Astrocyte of the spinal cord (primary cell): Measurements from ENCODE around the gene MED25.

Experiments used
- DNase-seq: peaks from one replicate; pipeline ENCODE4 v3.0.0; 2011; ENCODE audit warnings: low read depth, low spot score
- H3K4me3 ChIP-seq: 2 replicates; pipeline ENCODE4 v1.5.1; 2011; ENCODE audit warnings: low read depth, mild to moderate bottlenecking, low read length, moderate library complexity
- in situ Hi-C: cut with HindIII; loops from 2 replicates; pipeline ENCODE4 v1.10.0; 2017; ENCODE audit warnings: low sequenced_read_pairs
- TF ChIP-seq, protein P1 (sequence below): IDR thresholded peaks from 2 replicates; pipeline ENCODE4 v1.5.1; 2012; ENCODE audit warnings: low read depth, mild to moderate bottlenecking, low read length, inconsistent platforms

MED25 gene

DNA sequence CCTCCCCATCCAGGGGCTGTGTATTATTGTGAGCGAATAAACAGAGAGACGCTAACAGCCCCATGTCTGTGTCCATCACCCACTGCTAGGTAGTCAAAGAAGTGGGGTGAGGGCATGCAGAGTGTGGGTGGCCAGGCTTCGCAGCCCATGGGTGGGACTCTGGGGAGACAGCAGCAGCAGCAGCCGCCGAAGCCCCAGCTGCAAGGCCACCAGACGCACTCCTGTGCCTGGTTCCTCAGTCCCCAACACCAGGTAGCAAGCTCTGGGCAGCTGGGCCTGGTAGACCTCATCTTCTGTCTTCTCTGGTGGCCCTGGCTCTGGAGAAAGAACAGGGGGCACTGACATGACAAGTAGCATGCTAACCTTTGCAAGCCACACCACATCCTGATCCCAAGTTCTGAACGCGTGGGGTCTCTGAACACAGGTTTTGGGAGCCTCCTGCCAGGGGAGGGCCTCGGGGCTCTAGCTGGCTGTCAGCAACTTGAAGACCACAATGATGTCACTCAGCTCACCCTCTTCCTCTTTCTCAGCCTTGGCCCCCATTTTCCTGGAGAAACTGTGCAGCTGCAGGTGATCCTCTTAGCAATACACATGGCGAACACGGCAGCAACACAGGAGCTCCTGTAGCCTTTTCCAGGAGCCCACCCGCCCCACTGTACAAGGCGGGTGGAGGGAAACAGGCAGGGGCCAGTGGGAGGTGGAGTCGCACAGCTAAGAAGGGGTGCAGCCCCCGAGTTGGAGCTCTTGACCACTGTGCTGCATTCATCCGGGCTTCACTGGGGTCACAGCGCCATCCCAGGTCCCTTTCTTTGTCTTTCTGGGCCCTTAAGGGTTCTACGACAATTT, 10.8 kb upstream of the MED25 start:
- no peak overlapping the region for H3K4me3 ChIP-seq
- DNase-seq = no peak
- in situ Hi-C loops = no loop called here
- TF ChIP-seq, protein P1, sequence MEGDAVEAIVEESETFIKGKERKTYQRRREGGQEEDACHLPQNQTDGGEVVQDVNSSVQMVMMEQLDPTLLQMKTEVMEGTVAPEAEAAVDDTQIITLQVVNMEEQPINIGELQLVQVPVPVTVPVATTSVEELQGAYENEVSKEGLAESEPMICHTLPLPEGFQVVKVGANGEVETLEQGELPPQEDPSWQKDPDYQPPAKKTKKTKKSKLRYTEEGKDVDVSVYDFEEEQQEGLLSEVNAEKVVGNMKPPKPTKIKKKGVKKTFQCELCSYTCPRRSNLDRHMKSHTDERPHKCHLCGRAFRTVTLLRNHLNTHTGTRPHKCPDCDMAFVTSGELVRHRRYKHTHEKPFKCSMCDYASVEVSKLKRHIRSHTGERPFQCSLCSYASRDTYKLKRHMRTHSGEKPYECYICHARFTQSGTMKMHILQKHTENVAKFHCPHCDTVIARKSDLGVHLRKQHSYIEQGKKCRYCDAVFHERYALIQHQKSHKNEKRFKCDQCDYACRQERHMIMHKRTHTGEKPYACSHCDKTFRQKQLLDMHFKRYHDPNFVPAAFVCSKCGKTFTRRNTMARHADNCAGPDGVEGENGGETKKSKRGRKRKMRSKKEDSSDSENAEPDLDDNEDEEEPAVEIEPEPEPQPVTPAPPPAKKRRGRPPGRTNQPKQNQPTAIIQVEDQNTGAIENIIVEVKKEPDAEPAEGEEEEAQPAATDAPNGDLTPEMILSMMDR = no peak

DNA sequence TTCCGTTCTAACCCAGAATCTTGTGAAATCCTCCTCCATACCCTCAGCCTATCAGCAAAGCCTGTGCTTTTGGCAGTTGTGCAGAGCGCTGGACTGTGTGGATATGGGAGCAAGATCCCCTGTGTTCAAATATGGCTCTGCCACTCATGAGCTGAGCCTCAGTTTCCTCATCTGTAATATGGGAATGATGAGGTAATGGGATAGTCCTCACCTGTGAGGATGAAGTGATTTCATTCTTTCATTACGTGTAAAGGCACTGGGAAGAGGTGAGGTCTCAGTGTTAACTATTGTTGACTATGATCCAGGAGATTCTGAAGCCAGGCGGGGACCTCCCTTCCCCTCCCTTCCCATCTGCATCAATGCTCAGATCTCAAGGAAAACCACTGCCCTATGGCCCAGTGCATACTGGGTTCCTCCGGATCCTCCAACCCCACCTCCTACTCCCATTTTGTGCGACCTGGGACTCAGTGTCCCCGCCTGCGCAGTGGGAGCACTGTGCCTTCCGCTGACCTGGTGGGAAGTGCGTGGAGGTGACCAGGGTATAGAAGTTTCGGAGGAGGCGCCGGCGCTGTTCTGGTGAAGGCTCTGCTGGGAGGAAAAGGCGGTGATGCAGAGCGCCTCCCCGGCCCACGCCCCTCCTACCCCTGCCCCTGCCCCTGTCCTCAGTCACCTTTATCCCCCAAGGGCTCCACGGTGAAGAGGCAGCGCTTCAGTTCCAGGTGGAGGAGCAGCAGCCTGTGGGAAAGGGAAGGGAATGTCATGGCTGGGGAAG, 10.0 kb upstream of the MED25 start:
- in situ Hi-C loops = no loop called here
- TF ChIP-seq, protein P1 = no peak
- DNase-seq = no peak
- H3K4me3 ChIP-seq = no peak overlapping the region

DNA sequence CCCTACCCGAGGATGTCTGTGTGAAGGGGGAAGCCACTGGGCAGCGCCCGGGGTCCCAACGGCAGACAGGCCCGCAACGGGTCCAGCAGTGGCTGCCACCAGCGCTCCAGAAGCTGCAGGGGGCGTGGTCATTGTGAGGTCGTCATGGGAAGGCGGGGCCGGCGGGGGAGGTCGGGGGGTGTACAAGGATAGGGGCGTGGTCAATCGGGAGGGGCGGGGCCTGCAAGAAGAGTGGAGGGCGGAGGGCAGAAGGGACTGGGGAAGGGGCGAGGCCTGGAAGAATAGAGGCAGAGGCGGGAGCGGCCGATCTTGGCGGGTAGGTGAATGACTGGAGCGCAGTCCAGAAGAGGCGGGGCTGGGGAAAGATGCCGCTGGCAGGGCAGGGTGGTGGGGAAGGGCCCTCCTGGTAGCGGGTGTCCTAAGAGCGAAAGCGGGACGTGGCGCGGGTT, 9.4 kb upstream of the MED25 start:
- in situ Hi-C loops = no loop called here
- DNase-seq = peak; percentile 82
- peak overlapping the region; percentile 62 for H3K4me3 ChIP-seq
- TF ChIP-seq, protein P1 = no peak

DNA sequence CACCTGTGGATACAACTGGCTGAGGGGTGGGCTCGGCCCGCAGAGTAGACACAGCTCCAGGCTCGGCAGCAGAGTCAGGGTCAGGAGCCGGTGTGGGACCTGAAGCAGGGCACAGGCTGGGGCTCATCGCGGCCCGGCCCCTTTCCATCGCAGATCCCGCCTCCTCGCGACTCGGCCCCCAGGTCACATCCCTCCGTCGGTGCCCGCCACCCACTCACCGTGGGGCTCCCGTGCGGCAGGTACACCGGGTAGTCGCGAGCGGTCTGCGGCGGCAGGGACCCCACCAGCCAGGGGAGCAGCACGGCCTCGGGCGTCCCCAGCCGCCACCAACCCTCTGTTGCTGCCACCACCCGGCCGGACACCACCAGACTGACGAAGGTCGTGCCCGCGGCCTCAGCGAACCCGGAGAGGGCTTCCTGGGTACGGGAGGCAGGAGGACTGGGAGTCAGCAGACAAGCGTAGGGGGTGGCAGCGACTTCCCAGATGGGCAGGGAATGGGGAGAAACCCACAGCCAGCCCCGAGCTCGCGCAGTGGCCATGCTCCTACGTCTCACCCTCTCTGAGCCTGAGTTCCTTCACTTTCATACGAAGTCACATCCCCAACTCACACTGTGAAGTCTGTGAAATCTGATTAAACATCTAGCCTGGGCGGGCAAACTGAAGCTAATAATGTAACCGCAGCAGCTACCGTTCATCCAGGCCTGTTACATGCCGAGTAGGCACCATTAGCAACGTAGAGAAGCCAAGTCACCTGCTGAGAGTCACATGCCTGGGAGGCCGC, 8.7 kb upstream of the MED25 start:
- peak; percentile 57 for DNase-seq

DNA sequence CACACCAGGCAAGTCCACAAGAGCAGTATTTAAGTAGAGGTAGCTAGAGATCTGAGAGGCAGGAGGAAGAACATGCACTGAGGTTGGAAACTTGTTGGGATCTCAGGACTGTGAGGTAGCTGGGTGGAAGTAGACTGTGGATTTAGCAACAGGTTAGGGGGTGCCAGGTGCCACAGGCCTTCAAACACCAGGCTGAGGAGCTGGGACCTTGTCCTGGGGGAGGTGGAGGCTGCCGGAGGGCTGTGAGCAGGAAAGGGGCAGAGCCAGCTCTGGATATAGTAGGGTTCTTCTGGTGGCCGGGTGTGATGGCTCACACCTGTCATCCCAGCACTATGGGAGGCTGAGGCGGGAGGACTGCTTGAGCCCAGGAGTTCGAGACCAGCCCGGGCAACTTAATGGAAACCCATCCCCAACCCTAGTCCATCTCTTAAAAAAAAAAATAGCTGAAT, 8.1 kb upstream of the MED25 start:
- in situ Hi-C loops = no loop called here

More for the DNA sequence above, 8.7 kb upstream of the MED25 start:
- TF ChIP-seq, protein P1 = no peak
- H3K4me3 ChIP-seq = peak overlapping the region; percentile 62
- in situ Hi-C loops = no loop called here

More for the DNA sequence above, 8.1 kb upstream of the MED25 start:
- H3K4me3 ChIP-seq = no peak overlapping the region
- TF ChIP-seq, protein P1 = no peak
- no peak for DNase-seq
